HCT116 (cell line): ENCODE results near the gene TOR1AIP2. TPM values are rescaled to one million over a fixed set of nuclear protein-coding genes. Genes with fewer than 3 reads are reported as not detected.

Source experiments
- ATAC-seq: fragments of 200-7000 bp; cut with Tn5 transposase; 2 replicates; pipeline ENCODE4 v1.9.1; 2020; ENCODE audit warnings: mild to moderate bottlenecking, moderate library complexity
- BruUV-seq: library from RNA; stranded (reverse); fragments of 400-500 nt; replicated peaks from 2 replicates; lab custom pipeline; 2021; lab: Mats Ljungman, UMichigan
- CTCF ChIA-PET: fragments of 300-600 bp; sonication (Branson Sonifier 250); formaldehyde crosslinking; loops from one replicate; lab custom pipeline; 2021; ENCODE audit warnings: antibody characterized with exemption; lab: Charles Lee
- POLR2A ChIA-PET: fragments of 300-600, 350-600 bp; sonication (Branson Sonifier 250); formaldehyde crosslinking; loops from one replicate; lab custom pipeline; 2021; ENCODE audit warnings: antibody characterized with exemption; lab: Charles Lee
- RAD21 ChIA-PET, 2 experiments: fragments of 300-600 bp; sonication (Branson Sonifier 250); formaldehyde crosslinking; loops; one replicate each; lab custom pipeline; 2023; ENCODE audit warnings: low total read pairs in 2 of 2; ENCODE audit not compliant: uncharacterized antibody in 2 of 2, unreplicated experiment in 2 of 2, low non-redundant PET in 1 of 2; lab: Charles Lee
- DNase-seq: peaks from one replicate; pipeline ENCODE4 v3.0.0-alpha.2; 2010; ENCODE audit warnings: low read depth, low spot score
- H2AFZ ChIP-seq: fragments of 200-600 bp; shearing (Covaris generic), sonication (generic); 2 replicates; pipeline ENCODE4 v1.6.1; 2017; ENCODE audit warnings: low read depth, mixed run types, mixed read lengths, antibody characterized with exemption, low read length; ENCODE audit not compliant: poor library complexity, severe bottlenecking
- H3K27ac ChIP-seq: 2 replicates; pipeline ENCODE4 v1.5.1; 2012; ENCODE audit warnings: low read depth, low read length
- H3K27me3 ChIP-seq: fragments of 200-600 bp; sonication (generic); 2 replicates; pipeline ENCODE4 v1.6.1; 2016; ENCODE audit warnings: mixed run types, low read length, mixed read lengths; ENCODE audit not compliant: insufficient read depth
- H3K36me3 ChIP-seq, 2 experiments: fragments of 200-500 bp in 1 of 2; fragments of 200-600 bp in 1 of 2; sonication (Bioruptor generic) in 1 of 2; sonication (generic) in 1 of 2; 2 replicates each; pipeline versions ENCODE4 v1.5.1 to v1.6.1; 2014 to 2016; ENCODE audit warnings: low read length in 2 of 2, inconsistent platforms in 1 of 2, mixed read lengths in 1 of 2, mixed run types in 1 of 2; ENCODE audit not compliant: insufficient read depth in 2 of 2, control insufficient read depth in 1 of 2
- H3K4me1 ChIP-seq, 2 experiments: fragments of 200-600 bp in 1 of 2; sonication (generic) in 1 of 2; 2 replicates each; pipeline versions ENCODE4 v1.5.1 to v1.6.1; 2012 to 2017; ENCODE audit warnings: low read length in 2 of 2, inconsistent platforms in 1 of 2, mild to moderate bottlenecking in 1 of 2, mixed read lengths in 1 of 2, mixed run types in 1 of 2, moderate library complexity in 1 of 2; ENCODE audit not compliant: insufficient read depth in 2 of 2, control insufficient read depth in 1 of 2
- H3K4me2 ChIP-seq: fragments of 200-600 bp; sonication (generic); 2 replicates; pipeline ENCODE4 v1.6.1; 2017; ENCODE audit warnings: mixed run types, low read length, mixed read lengths
- H3K4me3 ChIP-seq, 2 experiments: fragments of 200-600 bp in 1 of 2; sonication (generic) in 1 of 2; replicated peaks in 1 of 2; 2 replicates each; pipeline ENCODE4 v1.5.1; 2011 to 2016; ENCODE audit warnings: low read length in 2 of 2, control low read depth in 1 of 2, low read depth in 1 of 2, mild to moderate bottlenecking in 1 of 2, mixed read lengths in 1 of 2, mixed run types in 1 of 2
- H3K79me2 ChIP-seq: fragments of 200-600 bp; sonication (generic); 2 replicates; pipeline ENCODE4 v1.6.1; 2017; ENCODE audit warnings: mild to moderate bottlenecking, mixed run types, low read length, moderate library complexity, mixed read lengths; ENCODE audit not compliant: insufficient read depth
- H3K9ac ChIP-seq: fragments of 200-600 bp; sonication (generic); 2 replicates; pipeline ENCODE4 v1.6.1; 2016; ENCODE audit warnings: low read length, mixed read lengths
- H3K9me2 ChIP-seq: fragments of 200-600 bp; sonication (generic), shearing (Covaris generic); 2 replicates; pipeline ENCODE4 v1.6.1; 2017; ENCODE audit warnings: mixed run types, mild to moderate bottlenecking, moderate library complexity; ENCODE audit not compliant: insufficient read depth
- H3K9me3 ChIP-seq, 2 experiments: fragments of 200-500 bp in 1 of 2; fragments of 200-600 bp in 1 of 2; sonication (Bioruptor generic) in 1 of 2; sonication (generic) in 1 of 2; 2 replicates each; pipeline ENCODE4 v1.6.1; 2014 to 2017; ENCODE audit warnings: low read length in 2 of 2, mixed read lengths in 2 of 2, inconsistent platforms in 1 of 2, low read depth in 1 of 2, mild to moderate bottlenecking in 1 of 2, mixed run types in 1 of 2, moderate library complexity in 1 of 2; ENCODE audit not compliant: control insufficient read depth in 1 of 2, insufficient read depth in 1 of 2
- H4K20me1 ChIP-seq: fragments of 200-600 bp; sonication (generic), shearing (Covaris generic); 2 replicates; pipeline ENCODE4 v1.6.1; 2017; ENCODE audit warnings: mixed run types, mild to moderate bottlenecking, moderate library complexity; ENCODE audit not compliant: insufficient read depth
- ATF3 ChIP-seq: IDR thresholded peaks from 2 replicates; pipeline ENCODE4 v1.6.1; 2012
- CBX3 ChIP-seq: IDR thresholded peaks from 2 replicates; pipeline ENCODE4 v1.6.1; 2012; ENCODE audit warnings: low read depth
- CEBPB ChIP-seq: IDR thresholded peaks from 2 replicates; pipeline ENCODE4 v1.6.1; 2012; ENCODE audit warnings: low read depth
- EGR1 ChIP-seq: IDR thresholded peaks from 2 replicates; pipeline ENCODE4 v1.6.1; 2012; ENCODE audit warnings: low read depth
- EZH2 ChIP-seq: fragments of 200-600 bp; sonication (generic); IDR thresholded peaks from 2 replicates; pipeline ENCODE4 v1.6.1; 2017; ENCODE audit warnings: antibody characterized with exemption, mixed run types
- EZH2phosphoT487 ChIP-seq: fragments of 200-600 bp; IDR thresholded peaks from 2 replicates; pipeline ENCODE4 v1.6.1; 2018; ENCODE audit warnings: antibody characterized with exemption, borderline replicate concordance
- FOSL1 ChIP-seq: IDR thresholded peaks from 2 replicates; pipeline ENCODE4 v1.6.1; 2012; ENCODE audit warnings: low read depth
- MAX ChIP-seq: IDR thresholded peaks from 2 replicates; pipeline ENCODE4 v1.6.1; 2012
- POLR2A ChIP-seq: IDR thresholded peaks from 2 replicates; pipeline ENCODE4 v1.7.0; 2011; ENCODE audit warnings: borderline replicate concordance; ENCODE audit not compliant: insufficient read depth, insufficient read length; ENCODE audit errors: extremely low read depth
- POLR2AphosphoS5 ChIP-seq: IDR thresholded peaks from 2 replicates; pipeline ENCODE4 v1.6.1; 2011; ENCODE audit warnings: mild to moderate bottlenecking, low read depth, low read length, moderate library complexity
- RAD21 ChIP-seq: IDR thresholded peaks from 2 replicates; pipeline ENCODE4 v1.6.1; 2012; ENCODE audit warnings: low read depth, mild to moderate bottlenecking
- REST ChIP-seq: IDR thresholded peaks from 2 replicates; pipeline ENCODE4 v1.6.1; 2012; ENCODE audit warnings: low read depth
- SIN3A ChIP-seq: IDR thresholded peaks from 2 replicates; pipeline ENCODE4 v1.6.1; 2012; ENCODE audit warnings: low read depth
- SP1 ChIP-seq: IDR thresholded peaks from 2 replicates; pipeline ENCODE4 v1.6.1; 2012; ENCODE audit warnings: low read depth
- SRF ChIP-seq: IDR thresholded peaks from 2 replicates; pipeline ENCODE4 v1.6.1; 2012; ENCODE audit warnings: low read depth
- TCF7L2 ChIP-seq: IDR thresholded peaks from 2 replicates; pipeline ENCODE4 v1.7.0; 2011; ENCODE audit warnings: borderline replicate concordance, inconsistent platforms; ENCODE audit not compliant: insufficient read depth, insufficient read length; ENCODE audit errors: extremely low read depth
- YY1 ChIP-seq: IDR thresholded peaks from 2 replicates; pipeline ENCODE4 v1.6.1; 2011; ENCODE audit warnings: low read length, low read depth, moderate library complexity, mild to moderate bottlenecking; ENCODE audit not compliant: insufficient replicate concordance; ENCODE audit errors: extremely low read depth
- ZBTB33 ChIP-seq: IDR thresholded peaks from 2 replicates; pipeline ENCODE4 v1.6.1; 2011; ENCODE audit warnings: mild to moderate bottlenecking, low read length, moderate library complexity; ENCODE audit not compliant: insufficient replicate concordance; ENCODE audit errors: extremely low read depth
- ZFX ChIP-seq: fragments of 450-650 bp; IDR thresholded peaks from 2 replicates; pipeline ENCODE4 v1.6.1; 2017
- ZNF274 ChIP-seq: fragments of 200-500 bp; sonication (Bioruptor generic); IDR thresholded peaks from 2 replicates; pipeline ENCODE4 v1.6.1; 2014; ENCODE audit warnings: mild to moderate bottlenecking, low read depth, low read length, inconsistent platforms
- intact Hi-C: fragments of 100-400 bp; cut with micrococcal nuclease; formaldehyde crosslinking; loops from 2 replicates; pipeline ENCODE4 v1.10.0; 2022
- total RNA-seq: library from RNA; stranded (reverse); gene quantifications from one replicate; pipeline ENCODE4 v1.2.1, GENCODE V29; 2021; ENCODE audit not compliant: unreplicated experiment

The TOR1AIP2 gene
- total RNA-seq, 1 experiment from 2014 or later: 106 TPM

- Histone ChIP-seq H3K9ac (peak overlapping the region; percentile 40), H3K9me2 (no peaks in the 10 kb centered on the region), H3K9me3 (no peaks in the 10 kb centered on the region), H3K79me2 (no peaks in the 10 kb centered on the region), H3K4me1 (peaks cover 3 to 18% of the 10 kb centered on the region in 2 experiments; a peak in 3 of 4 replicates)
- ChIA-PET POLR2A (no interaction called here), CTCF (interaction anchor here (0.8 to 8.7 kb wide), 18 partner anchors 10 to 737 kb away, joined by 3 to 479 read pairs (median 8); partner anchors contain the start of gene TOR3A)
- ATAC-seq: no peak
- intact Hi-C loops: loop anchor here (2.0 to 10.0 kb wide), 2 partner anchors 561 to 737 kb away; no protein-coding TSS in a partner anchor
- TF ChIP-seq ATF3 (no peak), CEBPB (no peak), CBX3 (no peak), REST (no peak), POLR2A (no peak), SRF (no peak), EZH2 (no peak), SP1 (no peak), SIN3A (no peak), ZNF274 (no peak), ZBTB33 (no peak), MAX (no peak), YY1 (no peak), POLR2AphosphoS5 (no peak), FOSL1 (no peak), EGR1 (no peak), TCF7L2 (no peak), RAD21 (no peak), EZH2phosphoT487 (no peak), ZFX (no peak)
- TF ChIP-seq, all 23 proteins: peak for 0
- no peaks in the 10 kb centered on the region for H4K20me1 ChIP-seq
- H2AFZ ChIP-seq: peak overlapping the region; percentile 93
- RAD21 ChIA-PET: interaction anchor here (0.9 to 1.8 kb wide), 2 partner anchors 109 to 737 kb away, joined by 3 to 17 read pairs; no protein-coding TSS in a partner anchor
- no peak for DNase-seq
- H3K36me3 ChIP-seq: no peaks in the 10 kb centered on the region
- peak overlapping the region; percentile 27 to 61 for H3K4me3 ChIP-seq
- H3K27me3 ChIP-seq: no peaks in the 10 kb centered on the region
- BruUV-seq: no TSS peak
- no peak overlapping the region for H3K27ac ChIP-seq
- H3K4me2 ChIP-seq: peak overlapping the region; percentile 97
These were observed 62.0 kb downstream of the TOR1AIP2 start for GRCh38 chr1:179815641-179816040.
